Central memory CD4-positive, alpha-beta T cell (primary cell): ENCODE results near the gene ZNF100.
"Not testable (repeated sequence)": the region's sequence is repeated elsewhere in the genome, so short reads cannot be mapped to it uniquely, and the experiment has no call there.

ENCODE experiments used
- DNase-seq: peaks from one replicate; pipeline ENCODE4 v3.0.0; 2022
- total RNA-seq, 3 experiments: gene quantifications; one replicate each; lab custom pipeline; 2026; lab: John Stamatoyannopoulos, UW

ZNF100 gene
- 27.0 to 57.8 (median 37.3) reads per million in 3 experiments for total RNA-seq

- peak; percentile 80 for DNase-seq
Observed at GRCh38 chr19:21767065-21767800, at the start of gene ZNF100. Gene ZNF100, minus strand, starts transcription at chr19:21767579. Its CDS starts 150 bp downstream, at chr19:21767429.

DNA sequence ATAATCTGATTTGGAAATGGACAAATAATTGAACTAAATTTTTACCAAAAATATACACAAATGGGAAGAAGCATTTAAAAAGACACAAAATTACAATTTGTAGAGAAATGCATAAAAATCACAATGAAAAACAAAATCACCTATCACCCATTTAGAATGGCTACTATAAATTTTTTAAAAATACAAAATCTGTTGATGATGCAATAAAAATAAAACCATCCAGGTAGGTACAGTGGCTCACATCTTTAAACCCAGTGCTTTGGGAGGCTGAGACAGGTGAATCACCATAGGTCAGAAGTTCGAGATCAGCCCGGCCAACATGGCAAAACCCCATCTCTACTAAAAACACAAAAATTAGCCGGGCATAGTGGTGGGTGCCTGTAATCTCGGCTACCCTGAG, 45.1 kb upstream of the ZNF100 start:
- no peak for DNase-seq

GRCh38 chr19:21808400-21809000, 41.1 kb upstream of the ZNF100 start:
- not testable (repeated sequence) for DNase-seq

GRCh38 chr19:21789466-21790085, 22.2 kb upstream of the ZNF100 start:
- no peak for DNase-seq

- no peak for DNase-seq
Observed at GRCh38 chr19:21786936-21787335, 19.6 kb upstream of the ZNF100 start.

DNA sequence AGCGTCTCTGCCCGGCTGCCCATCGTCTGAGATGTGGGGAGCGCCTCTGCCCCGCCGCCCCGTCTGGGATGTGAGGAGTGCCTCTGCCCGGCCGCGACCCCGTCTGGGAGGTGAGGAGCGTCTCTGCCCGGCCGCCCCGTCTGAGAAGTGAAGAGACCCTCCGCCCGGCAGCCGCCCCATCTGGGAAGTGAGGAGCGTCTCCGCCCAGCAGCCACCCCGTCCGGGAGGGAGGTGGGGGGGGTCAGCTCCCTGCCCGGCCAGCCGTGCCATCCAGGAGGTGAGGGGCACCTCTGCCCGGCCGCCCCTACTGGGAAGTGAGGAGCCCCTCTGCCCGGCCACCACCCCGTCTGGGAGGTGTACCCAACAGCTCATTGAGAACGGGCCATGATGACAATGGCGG, 8.4 kb upstream of the ZNF100 start:
- not testable (repeated sequence) for DNase-seq

GRCh38 chr19:21766705-21767064, 694 bp downstream of the ZNF100 start:
- not testable (repeated sequence) for DNase-seq

DNA sequence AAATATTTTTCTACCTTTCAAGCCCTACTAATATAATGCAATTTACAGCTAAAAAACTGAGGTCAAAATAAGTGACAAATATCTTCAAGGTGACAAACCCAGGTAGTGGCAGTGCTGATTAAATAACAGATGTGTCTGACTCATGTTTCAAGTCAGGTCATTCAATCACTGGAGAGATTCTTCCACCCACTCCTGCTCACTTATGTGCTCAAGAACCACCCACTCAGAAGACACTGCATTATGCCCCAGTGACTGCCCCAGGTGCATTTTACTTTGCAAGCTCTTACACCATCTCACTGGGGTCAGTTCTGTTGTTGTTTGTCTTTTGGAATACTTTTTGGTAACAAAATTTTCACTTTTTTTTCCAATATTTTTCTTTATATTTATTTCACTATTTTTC, 2.2 kb downstream of the ZNF100 start:
- no peak for DNase-seq

- DNase-seq: not testable (repeated sequence)
Observed at GRCh38 chr19:21761547-21761946, 5.8 kb downstream of the ZNF100 start.

DNA sequence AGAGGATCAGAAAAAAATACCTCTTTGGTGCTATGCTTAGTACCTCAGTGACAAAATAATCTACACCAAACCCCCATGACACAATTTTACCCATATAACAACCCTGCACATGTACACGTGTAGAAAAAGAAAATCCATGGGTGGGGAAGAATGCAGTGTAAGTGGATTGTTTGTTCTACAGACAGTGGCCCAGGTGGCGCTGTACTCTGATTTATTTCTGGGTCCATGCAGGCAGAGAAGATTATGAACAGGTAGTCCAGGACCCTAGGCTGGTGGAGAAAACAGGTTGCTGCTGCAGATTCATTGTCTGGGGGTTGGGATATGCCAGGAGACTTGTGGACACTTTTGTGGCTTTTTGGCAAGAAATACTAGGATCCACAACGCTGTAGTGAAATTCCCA, 9.1 kb downstream of the ZNF100 start:
- no peak for DNase-seq

DNA sequence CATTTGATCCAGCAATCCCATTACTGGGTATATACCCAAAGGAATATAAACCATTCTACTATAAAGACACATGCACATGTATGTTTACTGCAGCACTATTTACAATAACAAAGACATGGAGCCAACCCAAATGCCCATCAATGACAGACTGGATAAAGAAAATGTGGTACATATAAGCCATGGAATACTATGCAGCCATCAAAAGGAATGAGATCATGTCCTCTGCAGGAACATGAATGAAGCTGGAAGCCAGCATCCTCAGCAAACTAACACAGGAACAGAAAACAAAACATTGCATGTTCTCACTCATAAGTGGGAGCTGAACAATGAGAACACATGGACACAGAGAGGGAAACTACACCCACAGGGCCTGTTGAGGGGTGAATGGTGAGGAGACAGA, 11.8 kb downstream of the ZNF100 start:
- DNase-seq: not testable (repeated sequence)

DNA sequence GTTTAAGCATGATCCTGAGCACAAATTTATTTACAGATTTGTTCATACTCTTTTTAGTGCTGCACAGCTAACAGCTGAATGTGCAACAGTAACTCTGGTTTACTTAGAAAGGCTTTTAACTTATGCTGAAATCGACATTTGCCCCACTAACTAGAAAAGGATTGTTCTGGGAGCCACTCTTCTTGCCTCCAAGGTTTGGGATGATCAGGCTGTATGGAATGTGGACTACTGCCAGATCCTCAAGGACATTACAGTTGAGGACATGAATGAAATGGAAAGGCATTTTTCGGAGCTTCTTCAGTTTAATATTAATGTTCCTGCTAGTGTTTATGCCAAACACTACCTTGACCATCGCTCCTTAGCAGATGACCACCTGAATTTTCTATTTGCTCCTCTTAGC, 16.0 kb downstream of the ZNF100 start:
- no peak for DNase-seq

GRCh38 chr19:21750586-21751128, 16.7 kb downstream of the ZNF100 start:
- DNase-seq: no peak

GRCh38 chr19:21749090-21749489, 18.3 kb downstream of the ZNF100 start:
- no peak for DNase-seq

GRCh38 chr19:21748088-21748487, 19.3 kb downstream of the ZNF100 start:
- DNase-seq: no peak

DNA sequence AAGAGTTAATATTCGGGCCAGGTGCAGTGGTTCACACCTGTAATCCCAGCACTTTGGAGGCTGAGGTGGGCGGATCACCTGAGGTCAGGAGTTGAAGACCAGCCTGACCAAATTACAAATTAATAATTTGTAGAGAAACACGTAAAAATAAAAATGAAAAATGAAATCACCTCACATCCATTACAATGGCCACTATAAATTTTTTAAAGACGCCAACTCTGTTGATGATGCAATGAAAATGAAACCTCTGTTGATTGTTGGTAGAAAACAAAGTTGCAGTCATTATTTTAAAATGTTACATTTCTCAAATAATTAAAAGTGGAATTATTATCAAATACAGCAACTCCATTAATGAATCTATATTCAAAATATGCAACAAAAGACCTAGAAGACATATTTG, 26.8 kb downstream of the ZNF100 start:
- DNase-seq: no peak

- not testable (repeated sequence) for DNase-seq
Observed at GRCh38 chr19:21726942-21727747, 40.2 kb downstream of the ZNF100 start.

GRCh38 chr19:21713761-21714160, 53.6 kb downstream of the ZNF100 start:
- DNase-seq: no peak

- DNase-seq: no peak
Observed at GRCh38 chr19:21709464-21709863, 57.9 kb downstream of the ZNF100 start.

DNA sequence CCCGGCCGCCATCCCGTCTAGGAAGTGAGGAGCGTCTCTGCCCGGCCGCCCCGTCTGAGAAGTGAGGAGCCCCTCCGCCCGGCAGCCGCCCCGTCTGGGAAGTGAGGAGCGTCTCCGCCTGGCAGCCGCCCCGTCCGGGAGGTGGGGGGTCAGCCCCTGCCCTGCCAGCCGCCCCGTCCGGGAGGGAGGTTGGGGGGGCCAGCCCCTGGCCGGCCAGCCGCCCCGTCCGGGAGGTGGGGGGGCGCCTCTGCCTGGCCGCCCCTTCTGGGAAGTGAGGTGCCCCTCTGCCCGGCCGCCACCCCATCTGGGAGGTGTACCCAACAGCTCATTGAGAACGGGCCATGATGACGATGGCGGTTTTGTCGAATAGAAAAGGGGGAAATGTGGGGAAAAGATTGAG, 59.5 kb downstream of the ZNF100 start:
- not testable (repeated sequence) for DNase-seq

DNA sequence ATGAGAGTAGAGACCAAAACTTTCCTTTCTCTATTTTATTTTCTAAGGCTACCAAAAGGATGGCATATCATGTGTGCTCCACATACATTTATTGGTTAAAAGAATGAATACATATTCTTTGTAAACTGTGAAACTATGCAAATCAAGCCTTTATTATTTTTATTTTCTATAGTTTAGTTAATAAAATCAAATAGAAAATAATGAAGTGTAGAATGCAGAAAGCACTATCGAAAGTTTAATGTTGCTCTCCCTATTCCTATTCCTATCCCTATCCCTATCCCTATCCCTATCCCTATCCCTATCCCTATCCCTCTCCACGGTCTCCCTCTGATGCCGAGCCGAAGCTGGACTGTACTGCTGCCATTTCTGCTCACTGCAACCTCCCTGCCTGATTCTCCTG, 60.3 kb downstream of the ZNF100 start:
- no peak for DNase-seq

GRCh38 chr19:21705393-21705792, 62.0 kb downstream of the ZNF100 start:
- no peak for DNase-seq

- DNase-seq: no peak
Observed at GRCh38 chr19:21704320-21704719, 63.1 kb downstream of the ZNF100 start.
